CD14-positive monocyte (primary cell): ENCODE results near the gene SHC2. TPM values are rescaled to one million over a fixed set of nuclear protein-coding genes. Genes with fewer than 3 reads are reported as not detected.
A peak's percentile ranks its signal among the peaks of the same experiment; 100 is the strongest.
"Not testable (repeated sequence)": the region's sequence is repeated elsewhere in the genome, so short reads cannot be mapped to it uniquely, and the experiment has no call there.

Experiments
- DNase-seq, 3 donors: peaks; one replicate each; pipeline ENCODE4 v3.0.0-alpha.2; 2011 to 2022
- H2AFZ ChIP-seq: 2 replicates; pipeline ENCODE4 v1.6.0; 2012; ENCODE audit warnings: mild to moderate bottlenecking, low read depth, low read length, inconsistent platforms; ENCODE audit not compliant: insufficient read depth, poor library complexity, severe bottlenecking
- H3K27ac ChIP-seq, 2 donors: 1 replicate in 1 of 2; 2 replicates in 1 of 2; pipeline ENCODE4 v1.5.1; 2012 to 2013; ENCODE audit warnings: low read length in 2 of 2, control low read depth in 1 of 2, inconsistent platforms in 1 of 2, low read depth in 1 of 2, mild to moderate bottlenecking in 1 of 2
- H3K27me3 ChIP-seq, 2 donors: one replicate each; pipeline versions ENCODE4 v1.6.0 to v1.6.1; 2011 to 2013; ENCODE audit warnings: low read length in 2 of 2; ENCODE audit not compliant: control insufficient read depth in 2 of 2, insufficient read depth in 2 of 2
- H3K36me3 ChIP-seq, 2 donors: replicated peaks in 1 of 2; 1 replicate in 1 of 2; 2 replicates in 1 of 2; pipeline versions ENCODE4 v1.5.1 to v1.6.1; 2012 to 2013; ENCODE audit warnings: low read length in 2 of 2, control low read depth in 1 of 2, inconsistent platforms in 1 of 2, mild to moderate bottlenecking in 1 of 2; ENCODE audit not compliant: insufficient read depth in 2 of 2, control insufficient read depth in 1 of 2
- H3K4me1 ChIP-seq, 2 donors: 1 replicate in 1 of 2; 2 replicates in 1 of 2; pipeline versions ENCODE4 v1.5.1 to v1.6.1; 2012 to 2013; ENCODE audit warnings: low read length in 2 of 2, control low read depth in 1 of 2, inconsistent platforms in 1 of 2, mild to moderate bottlenecking in 1 of 2, moderate library complexity in 1 of 2; ENCODE audit not compliant: insufficient read depth in 2 of 2, control insufficient read depth in 1 of 2
- H3K4me2 ChIP-seq: replicated peaks from 2 replicates; pipeline ENCODE3; 2012; ENCODE audit warnings: low read length, moderate library complexity, mild to moderate bottlenecking; ENCODE audit not compliant: poor library complexity, severe bottlenecking; ENCODE audit errors: extremely low read depth
- H3K4me3 ChIP-seq, 3 experiments: fragments of 200-600 bp in 1 of 3; sonication (generic) in 1 of 3; replicated peaks in 1 of 3; 1 replicate in 2 of 3; 2 replicates in 1 of 3; pipeline ENCODE4 v1.5.1; 2011 to 2013; ENCODE audit warnings: low read length in 3 of 3, mild to moderate bottlenecking in 3 of 3, control low read depth in 2 of 3, low read depth in 2 of 3, inconsistent platforms in 1 of 3, moderate library complexity in 1 of 3
- H3K79me2 ChIP-seq: 2 replicates; pipeline ENCODE4 v1.6.0; 2012; ENCODE audit warnings: mild to moderate bottlenecking, control low read depth, inconsistent platforms, low read length, moderate library complexity; ENCODE audit not compliant: insufficient read depth
- H3K9ac ChIP-seq: 2 replicates; pipeline ENCODE4 v1.6.0; 2017; ENCODE audit warnings: low read length, mild to moderate bottlenecking; ENCODE audit not compliant: insufficient read depth, poor library complexity, severe bottlenecking
- H3K9me3 ChIP-seq, 2 donors: replicated peaks in 1 of 2; 1 replicate in 1 of 2; 2 replicates in 1 of 2; pipeline versions ENCODE4 v1.5.1 to v1.6.1; 2012 to 2013; ENCODE audit warnings: low read length in 2 of 2, control low read depth in 1 of 2; ENCODE audit not compliant: control insufficient read depth in 1 of 2, insufficient read depth in 1 of 2
- H4K20me1 ChIP-seq: 2 replicates; pipeline ENCODE4 v1.6.0; 2012; ENCODE audit warnings: mild to moderate bottlenecking, low read length, control low read depth, moderate library complexity; ENCODE audit not compliant: insufficient read depth
- H3K27ac Mint-ChIP-seq, 7 donors: one replicate each; pipeline ENCODE4 v1.8.0; 2020; ENCODE audit warnings: mild to moderate bottlenecking in 7 of 7, mixed read lengths in 7 of 7, moderate library complexity in 6 of 7, inconsistent platforms in 2 of 7
- H3K27me3 Mint-ChIP-seq, 3 donors: one replicate each; pipeline ENCODE4 v1.8.0; 2021 to 2022; ENCODE audit warnings: low read depth in 3 of 3, mild to moderate bottlenecking in 3 of 3, mixed read lengths in 3 of 3, moderate library complexity in 3 of 3, inconsistent platforms in 1 of 3
- H3K36me3 Mint-ChIP-seq, 2 donors: one replicate each; pipeline ENCODE4 v1.8.0; 2020; ENCODE audit warnings: mixed read lengths in 2 of 2, inconsistent platforms in 1 of 2, mild to moderate bottlenecking in 1 of 2
- H3K4me1 Mint-ChIP-seq: one replicate; pipeline ENCODE4 v1.8.0; 2020; ENCODE audit warnings: mild to moderate bottlenecking, mixed read lengths
- H3K4me3 Mint-ChIP-seq, 2 donors: one replicate each; pipeline ENCODE4 v1.8.0; 2020; ENCODE audit warnings: mild to moderate bottlenecking in 2 of 2, mixed read lengths in 2 of 2, moderate library complexity in 1 of 2
- H3K9me3 Mint-ChIP-seq, 7 donors: one replicate each; pipeline ENCODE4 v1.8.0; 2020 to 2022; ENCODE audit warnings: mixed read lengths in 7 of 7, mild to moderate bottlenecking in 6 of 7, moderate library complexity in 6 of 7, inconsistent platforms in 2 of 7
- CTCF ChIP-seq: fragments of 200-600 bp; IDR thresholded peaks from one replicate; pipeline ENCODE4 v1.8.0; 2022; ENCODE audit warnings: antibody characterized with exemption, mild to moderate bottlenecking
- WGBS: methylation state at CpG from one replicate; pipeline ENCODE4 v1.1.5; 2013; ENCODE audit warnings: missing lambda C conversion rate; ENCODE audit not compliant: insufficient coverage; 5-methylcytosine and 5-hydroxymethylcytosine counted together
- intact Hi-C, 2 donors: fragments of 100-400 bp; cut with micrococcal nuclease; formaldehyde crosslinking; loops; one replicate each; pipeline versions ENCODE4 v1.15.0 to v1.15.1; 2023
- polyA plus RNA-seq, 3 donors: library from polyadenylated mRNA; depleted of rRNA in 1 of 3; unstranded in 2 of 3; stranded (reverse) in 1 of 3; fragments of 300-500 nt in 2 of 3; fragments of >200 nt in 1 of 3; fragmentation: Illumina TruSeq in 2 of 3; gene quantifications; 1 replicate in 2 of 3; 2 replicates in 1 of 3; pipeline ENCODE4 v1.2.3, GENCODE V29; 2012 to 2021

SHC2 gene
- polyA plus RNA-seq, 3 donors: not detected

- H3K79me2 ChIP-seq, H2AFZ ChIP-seq, H3K27ac ChIP-seq, H3K27ac Mint-ChIP-seq, H3K9ac ChIP-seq, H3K4me1 Mint-ChIP-seq, H3K9me3 ChIP-seq, DNase-seq, H3K4me2 ChIP-seq, H3K4me3 ChIP-seq, H3K36me3 ChIP-seq, H4K20me1 ChIP-seq, H3K4me1 ChIP-seq, H3K36me3 Mint-ChIP-seq, intact Hi-C loops: not testable (repeated sequence)
- WGBS: no CpG with 5 or more reads among the region's 8 CpGs
- Mint-ChIP-seq H3K27me3 (peaks cover 39 to 59% (median 52%) of the 10 kb centered on the region in 3 donors), H3K4me3 (peak overlapping the region in 1 of 2 donors; percentile 43), H3K9me3 (peaks cover 0 to 16% (median 2%) of the 10 kb centered on the region in 7 donors)
- peak; percentile 9 for TF ChIP-seq CTCF
- H3K27me3 ChIP-seq: peaks cover 0 to 31% of the 10 kb centered on the region in 2 donors
These were observed 74.6 kb downstream of the SHC2 start for GRCh38 chr19:386189-386588.

GRCh38 chr19:384799-385169 lies 76.0 kb downstream of the SHC2 start:
- H3K4me2 ChIP-seq: no peak overlapping the region
- H2AFZ ChIP-seq: no peak overlapping the region
- H3K27me3 Mint-ChIP-seq: peaks cover 37 to 57% (median 48%) of the 10 kb centered on the region in 3 donors
- peaks cover 0 to 16% (median 2%) of the 10 kb centered on the region in 7 donors for H3K9me3 Mint-ChIP-seq
- H3K4me3 Mint-ChIP-seq: peak overlapping the region in 1 of 2 donors; percentile 73
- H3K27ac ChIP-seq: no peak overlapping the region
- WGBS: 83% methylated on average over 6 of the region's 9 CpGs
- intact Hi-C loops: no loop called here
- TF ChIP-seq CTCF: no peak
- peaks cover 0 to 4% of the 10 kb centered on the region in 2 donors for H3K36me3 Mint-ChIP-seq
- H3K9ac ChIP-seq: no peak overlapping the region
- no peaks in the 10 kb centered on the region for H3K4me1 ChIP-seq
- H3K79me2 ChIP-seq: no peaks in the 10 kb centered on the region
- peaks cover 0 to 7% of the 10 kb centered on the region in 2 donors for H3K9me3 ChIP-seq
- no peak for DNase-seq
- H3K36me3 ChIP-seq: no peaks in the 10 kb centered on the region
- no peak overlapping the region for H3K27ac Mint-ChIP-seq
- H3K27me3 ChIP-seq: peaks cover 0 to 31% of the 10 kb centered on the region in 2 donors
- H3K4me3 ChIP-seq: no peak overlapping the region
- no peaks in the 10 kb centered on the region for H4K20me1 ChIP-seq
- peaks cover 6% of the 10 kb centered on the region for H3K4me1 Mint-ChIP-seq
